Gastroesophageal sphincter (tissue), 4 donors: Measurements from ENCODE around the gene WNT11. TPM values are rescaled to one million over a fixed set of nuclear protein-coding genes. Genes with fewer than 3 reads are reported as not detected.

Experiments used
- ATAC-seq: fragments of 150-250 bp; one replicate; pipeline ENCODE4 v1.9.1; 2016; ENCODE audit warnings: mild to moderate bottlenecking, moderate library complexity
- H3K27ac ChIP-seq, 4 donors: fragments of 200-600 bp; sonication (generic) in 3 of 4; 1 replicate in 3 of 4; 2 replicates in 1 of 4; pipeline ENCODE4 v1.5.1; 2016 to 2019
- H3K27me3 ChIP-seq: fragments of 200-600 bp; sonication (generic); one replicate; pipeline ENCODE4 v1.5.1; 2019
- H3K36me3 ChIP-seq, 2 donors: fragments of 200-600 bp; sonication (generic); one replicate each; pipeline ENCODE4 v1.5.1; 2019; ENCODE audit warnings: control low read depth in 1 of 2
- H3K4me1 ChIP-seq, 3 donors: fragments of 200-600 bp; sonication (generic); 1 replicate in 2 of 3; 2 replicates in 1 of 3; pipeline ENCODE4 v1.5.1; 2016 to 2019; ENCODE audit warnings: control low read depth in 2 of 3
- H3K4me3 ChIP-seq, 2 donors: fragments of 200-600 bp; sonication (generic); one replicate each; pipeline ENCODE4 v1.5.1; 2019; ENCODE audit warnings: mild to moderate bottlenecking in 1 of 2, moderate library complexity in 1 of 2
- H3K9me3 ChIP-seq, 3 donors: fragments of 200-600 bp; sonication (generic); one replicate each; pipeline ENCODE4 v1.5.1; 2017 to 2019; ENCODE audit warnings: control low read depth in 2 of 3
- CTCF ChIP-seq, 4 experiments: fragments of 200-600 bp in 2 of 4; fragments of 450-650 bp in 2 of 4; sonication (generic) in 1 of 4; IDR thresholded peaks; one replicate each; pipeline ENCODE4 v1.5.1; 2017 to 2019; ENCODE audit warnings: antibody characterized with exemption in 4 of 4, mild to moderate bottlenecking in 2 of 4, moderate library complexity in 2 of 4
- EP300 ChIP-seq: sonication (generic); formaldehyde crosslinking; IDR thresholded peaks from one replicate; pipeline ENCODE4 v1.6.1; 2017; ENCODE audit warnings: antibody characterized with exemption, mild to moderate bottlenecking
- POLR2A ChIP-seq, 2 donors: fragments of 450-650 bp; IDR thresholded peaks; one replicate each; pipeline ENCODE4 v1.6.1; 2017; ENCODE audit warnings: antibody characterized with exemption in 2 of 2, mild to moderate bottlenecking in 2 of 2, moderate library complexity in 1 of 2
- POLR2AphosphoS5 ChIP-seq: sonication (generic); formaldehyde crosslinking; IDR thresholded peaks from one replicate; pipeline ENCODE4 v1.6.1; 2017; ENCODE audit warnings: antibody characterized with exemption
- WGBS, 2 donors: methylation state at CpG; one replicate each; pipeline ENCODE4 v1.1.5; 2018; ENCODE audit warnings: low coverage in 1 of 2; 5-methylcytosine and 5-hydroxymethylcytosine counted together
- total RNA-seq, 4 donors: library from RNA; depleted of rRNA; stranded (reverse); fragments of >200 nt; gene quantifications; one replicate each; pipeline ENCODE4 v1.1.0, GENCODE V29; 2016

Gene WNT11
- total RNA-seq, 4 donors from 2014 or later: 2.5 to 17.1 (median 5.4) TPM

- ATAC-seq: no peak
- no peaks in the 10 kb centered on the region for H3K9me3 ChIP-seq
- TF ChIP-seq POLR2AphosphoS5: no peak
- peaks cover 0 to 17% (median 12%) of the 10 kb centered on the region in 3 donors for H3K4me1 ChIP-seq
- no peaks in the 10 kb centered on the region for H3K27me3 ChIP-seq
- H3K36me3 ChIP-seq: no peaks in the 10 kb centered on the region
- no peak overlapping the region for H3K4me3 ChIP-seq
- H3K27ac ChIP-seq: no peak overlapping the region
- WGBS, 2 donors: 100% methylated on average over 1 of the region's 8 CpGs; no CpG with 5 or more reads in 1 of the 2 donors
These were observed 45.4 kb downstream of the WNT11 start for GRCh38 chr11:76160856-76161255.

GRCh38 chr11:76159983-76160661 is 46.2 kb downstream of the WNT11 start:
- TF ChIP-seq EP300 (no peak), CTCF (IDR thresholded peaks at IDR 0.05) (no peak), POLR2A (IDR thresholded peaks at IDR 0.05) (no peak), POLR2AphosphoS5 (no peak)
- H3K36me3 ChIP-seq: no peaks in the 10 kb centered on the region
- peaks cover 0 to 17% (median 12%) of the 10 kb centered on the region in 3 donors for H3K4me1 ChIP-seq
- WGBS, 2 donors: 70 to 81% methylated on average over 2 to 9 of the region's 14 CpGs
- no peak overlapping the region for H3K4me3 ChIP-seq
- H3K9me3 ChIP-seq: no peaks in the 10 kb centered on the region
- ATAC-seq: no peak
- H3K27me3 ChIP-seq: no peaks in the 10 kb centered on the region
- H3K27ac ChIP-seq: no peak overlapping the region

GRCh38 chr11:76159303-76159937 is 46.9 kb downstream of the WNT11 start:
- no peak for ATAC-seq
- H3K4me3 ChIP-seq: no peak overlapping the region
- H3K27me3 ChIP-seq: no peaks in the 10 kb centered on the region
- TF ChIP-seq CTCF (IDR thresholded peaks at IDR 0.05) (no peak), POLR2A (IDR thresholded peaks at IDR 0.05) (no peak), EP300 (no peak), POLR2AphosphoS5 (no peak)
- H3K9me3 ChIP-seq: no peaks in the 10 kb centered on the region
- no peak overlapping the region for H3K27ac ChIP-seq
- no peaks in the 10 kb centered on the region for H3K36me3 ChIP-seq
- peaks cover 0 to 17% (median 12%) of the 10 kb centered on the region in 3 donors for H3K4me1 ChIP-seq
- WGBS, 2 donors: 79% methylated on average over 3 of the region's 14 CpGs; no CpG with 5 or more reads in 1 of the 2 donors

- H3K36me3 ChIP-seq: no peaks in the 10 kb centered on the region
- H3K27ac ChIP-seq: no peak overlapping the region
- no peak overlapping the region for H3K4me3 ChIP-seq
- no peaks in the 10 kb centered on the region for H3K27me3 ChIP-seq
- peaks cover 0 to 17% (median 12%) of the 10 kb centered on the region in 3 donors for H3K4me1 ChIP-seq
- no peak for ATAC-seq
- WGBS, 2 donors: 92% methylated on average over 5 to 12 of the region's 24 CpGs
- no peaks in the 10 kb centered on the region for H3K9me3 ChIP-seq
- TF ChIP-seq EP300 (no peak), CTCF (IDR thresholded peaks at IDR 0.05) (no peak), POLR2A (IDR thresholded peaks at IDR 0.05) (no peak), POLR2AphosphoS5 (no peak)
These were observed 47.7 kb downstream of the WNT11 start for GRCh38 chr11:76158394-76159302.

- peaks cover 5% of the 10 kb centered on the region for H3K27me3 ChIP-seq
- 64 to 83% methylated on average over 4 of the region's 7 CpGs for WGBS, 2 donors
- ATAC-seq: no peak
- H3K27ac ChIP-seq: no peak overlapping the region
- no peaks in the 10 kb centered on the region for H3K9me3 ChIP-seq
- H3K4me3 ChIP-seq: no peak overlapping the region
- H3K36me3 ChIP-seq: no peaks in the 10 kb centered on the region
- TF ChIP-seq EP300: no peak
- no peak for TF ChIP-seq CTCF (IDR thresholded peaks at IDR 0.05)
- TF ChIP-seq POLR2A (IDR thresholded peaks at IDR 0.05): no peak
- TF ChIP-seq POLR2AphosphoS5: no peak
- peaks cover 0 to 17% (median 12%) of the 10 kb centered on the region in 3 donors for H3K4me1 ChIP-seq
These were observed 48.4 kb downstream of the WNT11 start for GRCh38 chr11:76157891-76158290.
